Activated CD4-positive, alpha-beta T cell treated with anti-CD3 and anti-CD28 coated beads, Interleukin-2, amount 10 ng/mL, durations not matched to agents 7 days and 5 days (primary cell): Measurements from ENCODE around the gene PARD3. TPM values are rescaled to one million over a fixed set of nuclear protein-coding genes. Genes with fewer than 3 reads are reported as not detected.

Source experiments
- CTCF ChIA-PET: fragments of 350-600 bp; sonication (Branson Sonifier 250); formaldehyde crosslinking; loops from one replicate; lab custom pipeline; 2021; ENCODE audit warnings: antibody characterized with exemption; lab: Charles Lee
- POLR2A ChIA-PET: fragments of 350-600 bp; sonication (Branson Sonifier 250); formaldehyde crosslinking; loops from one replicate; lab custom pipeline; 2021; ENCODE audit warnings: antibody characterized with exemption; lab: Charles Lee
- DNase-seq: peaks from one replicate; pipeline ENCODE4 v3.0.0-alpha.2; 2020
- H3K27ac Mint-ChIP-seq: one replicate; pipeline ENCODE4 v1.8.0; 2021; ENCODE audit warnings: mild to moderate bottlenecking, moderate library complexity, mixed read lengths
- H3K27me3 Mint-ChIP-seq: one replicate; pipeline ENCODE4 v1.8.0; 2021; ENCODE audit warnings: mixed read lengths
- H3K36me3 Mint-ChIP-seq: one replicate; pipeline ENCODE4 v1.8.0; 2021; ENCODE audit warnings: low read depth, mixed read lengths
- H3K4me1 Mint-ChIP-seq: one replicate; pipeline ENCODE4 v1.8.0; 2021; ENCODE audit warnings: mixed read lengths
- H3K4me3 Mint-ChIP-seq: one replicate; pipeline ENCODE4 v1.8.0; 2021; ENCODE audit warnings: mild to moderate bottlenecking, moderate library complexity, mixed read lengths
- H3K9me3 Mint-ChIP-seq: one replicate; pipeline ENCODE4 v1.8.0; 2021; ENCODE audit warnings: mixed read lengths
- total RNA-seq, 2 experiments: library from RNA; stranded (reverse); gene quantifications; one replicate each; pipeline ENCODE4 v1.2.3, GENCODE V29; 2021

The PARD3 gene
- total RNA-seq, 2 experiments from 2014 or later, result 1.0 to 1.2 TPM

DNA sequence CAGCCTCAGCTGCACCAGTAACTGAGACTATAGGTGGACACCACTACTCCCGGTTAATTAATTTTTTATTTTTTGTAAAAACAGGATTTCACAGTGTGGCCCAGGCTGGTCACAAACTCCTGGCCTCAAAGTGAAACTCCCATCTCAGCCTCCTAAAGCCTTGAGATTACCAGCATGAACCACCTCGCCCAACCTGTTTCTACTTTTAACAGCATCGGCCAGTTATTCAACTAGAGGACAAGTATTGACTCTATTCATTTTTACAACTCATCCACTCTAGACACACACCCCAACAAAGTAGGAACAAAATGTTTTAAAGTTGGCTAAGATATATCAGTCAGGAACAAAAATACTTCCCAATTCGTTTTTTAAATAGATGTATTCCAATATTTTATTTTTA, 334.8 kb downstream of the PARD3 start:
- Mint-ChIP-seq H3K4me1 (no peaks in the 10 kb centered on the region), H3K27me3 (no peaks in the 10 kb centered on the region), H3K36me3 (no peaks in the 10 kb centered on the region), H3K9me3 (no peaks in the 10 kb centered on the region), H3K27ac (no peak overlapping the region), H3K4me3 (no peak overlapping the region)
- no peak for DNase-seq
- CTCF ChIA-PET, result no interaction called here
- POLR2A ChIA-PET, result no interaction called here

DNA sequence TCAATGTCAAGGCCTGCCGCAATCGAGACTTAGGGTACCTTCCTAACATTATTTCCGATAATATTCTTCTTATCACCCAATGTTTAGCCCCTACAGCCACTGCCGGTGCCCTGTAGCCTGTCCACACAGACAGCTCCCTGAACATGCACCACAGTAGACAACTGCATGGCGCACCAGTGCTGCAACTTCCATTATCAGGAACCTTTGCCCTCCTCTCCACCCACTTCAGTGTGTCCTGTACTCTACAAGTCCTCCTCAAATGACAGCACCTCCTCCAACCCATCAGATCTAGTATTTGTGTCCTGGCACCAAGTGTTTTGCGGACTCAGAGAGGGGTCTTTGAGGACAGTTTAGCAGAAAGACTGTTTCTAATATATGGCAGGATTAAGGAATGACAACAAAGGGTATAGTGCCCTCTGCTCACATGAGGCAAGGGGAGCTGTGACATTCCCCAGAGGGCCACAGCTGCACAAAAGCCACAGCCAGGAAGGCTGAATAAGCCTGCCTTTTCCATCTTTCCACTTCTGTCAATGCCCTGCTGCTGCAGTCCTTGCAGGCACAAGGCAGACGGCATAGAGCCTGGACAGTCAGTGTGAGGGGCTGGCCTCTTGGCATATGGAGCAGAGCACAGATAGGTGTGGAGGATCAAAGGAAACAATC, 335.4 kb downstream of the PARD3 start:
- ChIA-PET CTCF (no interaction called here), POLR2A (no interaction called here)
- Mint-ChIP-seq H3K27ac (no peak overlapping the region), H3K9me3 (no peaks in the 10 kb centered on the region), H3K27me3 (no peaks in the 10 kb centered on the region), H3K4me3 (no peak overlapping the region), H3K4me1 (no peaks in the 10 kb centered on the region), H3K36me3 (no peaks in the 10 kb centered on the region)
- DNase-seq, result no peak

DNA sequence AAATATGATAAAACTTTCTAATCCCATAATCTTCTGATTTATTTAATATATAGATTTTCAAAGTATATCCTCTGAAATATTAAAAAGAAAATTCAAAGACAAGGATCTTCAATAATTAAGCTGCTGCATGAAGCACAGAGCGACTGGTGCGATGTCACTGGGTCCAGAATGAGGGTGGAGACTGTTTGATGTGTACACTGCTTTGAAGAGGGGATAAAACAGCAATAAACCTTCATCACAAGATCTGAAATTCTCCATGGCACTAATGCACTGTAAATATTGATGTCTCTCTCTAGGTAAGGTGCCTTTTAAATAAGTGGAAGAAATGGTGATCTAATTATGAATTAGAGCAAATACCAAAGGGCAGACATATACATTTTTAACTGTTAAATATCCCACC, 337.8 kb downstream of the PARD3 start:
- Mint-ChIP-seq H3K4me3 (no peak overlapping the region), H3K36me3 (no peaks in the 10 kb centered on the region), H3K4me1 (no peaks in the 10 kb centered on the region), H3K27me3 (no peaks in the 10 kb centered on the region), H3K9me3 (no peaks in the 10 kb centered on the region), H3K27ac (no peak overlapping the region)
- ChIA-PET POLR2A (no interaction called here), CTCF (no interaction called here)
- DNase-seq, result no peak

DNA sequence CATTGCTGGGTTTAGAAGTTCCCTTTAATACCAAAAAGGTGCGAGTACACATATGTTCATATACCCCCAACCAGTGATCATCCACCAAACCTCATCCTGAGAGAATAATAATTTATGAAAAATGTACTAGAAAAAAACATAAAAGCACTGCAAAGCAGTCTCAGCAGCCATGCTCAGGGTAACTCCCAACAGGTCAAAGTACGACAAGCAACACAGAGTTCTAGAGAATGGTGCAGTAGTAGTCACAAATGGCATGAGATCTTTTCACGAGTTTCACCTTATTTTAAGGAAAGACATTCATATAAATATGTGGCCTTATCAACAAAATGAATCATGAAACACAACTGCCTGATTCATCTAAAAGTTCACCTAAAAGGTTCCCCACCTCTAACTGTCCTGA, 338.5 kb downstream of the PARD3 start:
- no peak for DNase-seq
- H3K9me3 Mint-ChIP-seq, result no peaks in the 10 kb centered on the region
- CTCF ChIA-PET, result no interaction called here
- no peaks in the 10 kb centered on the region for H3K4me1 Mint-ChIP-seq
- no peaks in the 10 kb centered on the region for H3K27me3 Mint-ChIP-seq
- POLR2A ChIA-PET, result no interaction called here
- no peak overlapping the region for H3K4me3 Mint-ChIP-seq
- no peak overlapping the region for H3K27ac Mint-ChIP-seq
- no peaks in the 10 kb centered on the region for H3K36me3 Mint-ChIP-seq

DNA sequence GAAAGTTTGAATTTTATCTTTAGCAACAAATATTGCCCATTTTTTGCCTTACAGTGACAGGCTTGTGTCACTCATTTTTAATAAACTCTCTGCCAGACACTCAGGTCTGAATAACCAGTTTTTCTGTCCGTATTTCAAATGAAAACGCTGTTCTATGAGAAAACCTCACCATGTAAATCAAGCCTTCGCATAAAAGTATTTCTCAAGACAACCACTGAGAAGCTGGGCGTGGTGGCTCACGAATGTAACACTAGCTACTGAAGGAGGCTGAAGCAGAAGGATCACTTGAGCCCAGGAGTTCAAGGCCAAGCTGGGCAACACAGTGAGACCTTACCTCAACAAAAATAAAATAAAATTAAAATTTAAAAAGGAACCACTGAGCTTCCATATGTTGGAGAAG, 339.3 kb downstream of the PARD3 start:
- Mint-ChIP-seq H3K27me3 (no peaks in the 10 kb centered on the region), H3K36me3 (no peaks in the 10 kb centered on the region), H3K27ac (no peak overlapping the region), H3K4me1 (no peaks in the 10 kb centered on the region), H3K4me3 (no peak overlapping the region), H3K9me3 (no peaks in the 10 kb centered on the region)
- ChIA-PET CTCF (no interaction called here), POLR2A (no interaction called here)
- no peak for DNase-seq

DNA sequence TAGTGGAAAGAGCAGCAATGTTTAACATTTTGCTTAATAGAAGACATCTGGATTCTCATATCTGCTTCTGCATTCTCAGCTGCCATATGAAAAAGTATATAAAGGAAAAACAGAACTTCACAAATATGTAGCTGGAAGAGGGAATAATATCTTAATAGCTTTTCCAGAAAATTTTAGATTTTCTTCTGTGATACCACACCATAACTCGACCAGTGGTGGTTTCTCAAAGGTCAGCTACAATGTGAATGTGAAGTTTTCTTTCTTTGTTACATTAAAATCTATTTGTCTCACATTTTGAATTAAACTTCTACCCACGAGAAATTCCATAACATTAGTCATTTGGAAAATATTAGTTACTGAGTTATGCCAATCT, 339.8 kb downstream of the PARD3 start:
- CTCF ChIA-PET, result no interaction called here
- no peaks in the 10 kb centered on the region for H3K4me1 Mint-ChIP-seq
- H3K4me3 Mint-ChIP-seq, result no peak overlapping the region
- no peaks in the 10 kb centered on the region for H3K27me3 Mint-ChIP-seq
- no peaks in the 10 kb centered on the region for H3K36me3 Mint-ChIP-seq
- no peak overlapping the region for H3K27ac Mint-ChIP-seq
- H3K9me3 Mint-ChIP-seq, result no peaks in the 10 kb centered on the region
- POLR2A ChIA-PET, result no interaction called here
- DNase-seq, result no peak

DNA sequence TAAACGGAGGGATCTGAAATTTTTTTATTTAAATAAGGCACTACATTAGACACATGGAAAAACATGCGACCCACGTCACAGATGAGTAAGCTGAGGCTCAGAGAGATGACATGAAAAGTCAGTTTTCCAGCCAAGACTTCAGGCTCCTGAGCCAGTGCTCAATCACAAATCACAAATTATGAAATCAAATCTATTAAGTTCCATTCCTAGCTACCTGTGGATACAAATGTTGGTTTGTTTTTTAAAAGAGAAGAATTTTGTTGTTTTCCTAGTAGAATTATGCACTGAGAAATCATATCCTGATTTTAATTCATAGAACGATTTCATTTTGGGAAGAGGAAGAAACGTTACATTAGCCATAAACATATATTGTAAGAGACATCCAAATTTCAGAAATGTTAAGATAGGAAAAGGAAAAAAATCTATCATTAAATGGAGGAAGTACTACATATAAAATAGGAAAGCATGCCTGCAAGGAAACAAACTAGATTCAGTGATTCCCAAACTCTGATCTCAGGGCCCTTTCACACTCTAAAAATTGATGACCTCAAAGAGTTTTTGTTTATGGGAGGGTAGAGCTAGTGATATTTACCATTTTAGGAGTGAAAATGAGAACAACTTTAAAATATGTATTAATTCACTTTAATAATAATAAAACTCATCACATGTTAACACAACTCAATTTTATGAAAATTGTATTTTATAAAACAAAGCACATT, 340.4 kb downstream of the PARD3 start:
- H3K27me3 Mint-ChIP-seq, result no peaks in the 10 kb centered on the region
- POLR2A ChIA-PET, result no interaction called here
- H3K4me1 Mint-ChIP-seq, result no peaks in the 10 kb centered on the region
- H3K9me3 Mint-ChIP-seq, result no peaks in the 10 kb centered on the region
- H3K27ac Mint-ChIP-seq, result no peak overlapping the region
- no peaks in the 10 kb centered on the region for H3K36me3 Mint-ChIP-seq
- CTCF ChIA-PET, result no interaction called here
- no peak for DNase-seq
- no peak overlapping the region for H3K4me3 Mint-ChIP-seq

DNA sequence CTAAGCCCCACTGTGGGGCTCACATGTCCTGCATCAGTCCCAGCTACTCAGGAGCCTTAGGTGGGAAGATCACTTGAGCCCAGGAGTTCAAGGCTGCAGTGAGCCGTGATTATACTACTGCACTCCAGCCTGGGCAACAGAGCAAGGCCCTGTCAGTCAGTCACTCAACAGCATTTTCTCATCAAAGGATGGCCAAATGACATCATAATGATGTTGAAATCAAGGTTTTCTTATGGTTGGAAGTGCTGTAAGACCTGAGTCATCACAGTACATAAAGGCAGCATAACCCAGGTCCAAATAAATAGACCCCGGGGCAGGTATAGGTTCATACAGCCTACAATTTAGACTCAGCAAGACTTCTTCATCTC, 341.1 kb downstream of the PARD3 start:
- ChIA-PET POLR2A (no interaction called here), CTCF (no interaction called here)
- Mint-ChIP-seq H3K27ac (no peak overlapping the region), H3K4me3 (no peak overlapping the region), H3K9me3 (no peaks in the 10 kb centered on the region), H3K36me3 (no peaks in the 10 kb centered on the region), H3K4me1 (no peaks in the 10 kb centered on the region), H3K27me3 (no peaks in the 10 kb centered on the region)
- DNase-seq, result no peak

DNA sequence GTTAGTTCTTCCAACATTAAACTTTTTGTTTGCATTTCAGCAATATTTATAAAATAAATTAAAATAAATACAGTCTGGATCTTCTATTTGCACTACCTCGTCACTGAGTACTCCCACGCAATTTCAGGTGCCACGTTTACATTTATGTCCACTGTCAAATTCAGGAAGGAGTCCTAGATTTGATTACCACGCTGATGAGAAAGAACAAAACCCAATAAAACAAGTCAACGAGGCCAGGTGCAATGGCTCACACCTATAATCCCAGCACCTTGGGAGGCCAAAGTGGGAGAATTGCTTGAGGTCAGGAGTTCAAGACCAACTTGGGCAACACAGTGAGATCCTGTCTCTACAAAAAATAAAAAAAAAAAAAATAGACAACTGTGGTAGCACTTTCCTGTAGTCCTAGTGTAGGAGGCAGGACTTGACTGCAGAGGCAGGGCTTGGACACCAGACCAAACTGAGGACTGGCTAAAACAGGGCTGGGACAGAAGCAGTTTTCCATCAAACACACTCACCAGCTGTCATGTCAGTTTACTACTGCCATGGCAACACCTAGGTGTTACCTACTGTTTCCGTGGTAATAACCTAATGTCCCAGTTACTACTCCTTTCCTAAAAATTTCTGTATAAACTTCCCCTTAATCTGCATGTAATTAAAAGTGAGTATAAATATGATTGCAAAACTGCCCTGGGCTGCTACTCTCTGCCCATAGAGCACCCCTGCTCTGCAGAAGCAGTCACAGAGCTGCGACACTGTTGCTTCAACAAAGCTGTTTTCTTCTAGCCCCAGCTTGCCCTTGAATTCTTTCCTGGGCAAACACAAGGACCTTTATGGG, 341.7 kb downstream of the PARD3 start:
- no peak overlapping the region for H3K4me3 Mint-ChIP-seq
- H3K27ac Mint-ChIP-seq, result no peak overlapping the region
- H3K27me3 Mint-ChIP-seq, result no peaks in the 10 kb centered on the region
- DNase-seq, result no peak
- no peaks in the 10 kb centered on the region for H3K4me1 Mint-ChIP-seq
- CTCF ChIA-PET, result no interaction called here
- POLR2A ChIA-PET, result no interaction called here
- H3K36me3 Mint-ChIP-seq, result no peaks in the 10 kb centered on the region
- no peaks in the 10 kb centered on the region for H3K9me3 Mint-ChIP-seq

DNA sequence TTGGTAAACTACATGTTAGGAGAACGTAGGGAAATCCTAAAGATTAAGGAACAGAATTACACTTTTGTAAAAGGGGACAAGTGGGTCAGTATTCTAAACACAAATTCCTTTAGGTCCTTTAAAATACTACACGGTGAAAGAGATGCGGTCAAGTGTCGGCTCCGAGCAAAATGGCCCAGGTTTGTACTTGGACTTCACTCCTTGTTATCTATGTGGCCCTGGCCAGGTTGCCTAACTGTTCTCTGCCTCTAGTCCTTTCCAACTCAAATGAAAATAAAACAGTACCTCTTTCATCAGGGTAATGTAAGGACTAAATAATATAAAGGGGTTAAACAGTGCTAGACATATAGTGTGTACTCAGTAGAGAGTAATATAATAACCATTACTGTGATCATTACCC, 344.8 kb downstream of the PARD3 start:
- no peak overlapping the region for H3K4me3 Mint-ChIP-seq
- no peaks in the 10 kb centered on the region for H3K27me3 Mint-ChIP-seq
- no peaks in the 10 kb centered on the region for H3K4me1 Mint-ChIP-seq
- ChIA-PET CTCF (no interaction called here), POLR2A (no interaction called here)
- H3K36me3 Mint-ChIP-seq, result no peaks in the 10 kb centered on the region
- H3K27ac Mint-ChIP-seq, result no peak overlapping the region
- H3K9me3 Mint-ChIP-seq, result no peaks in the 10 kb centered on the region
- DNase-seq, result no peak

DNA sequence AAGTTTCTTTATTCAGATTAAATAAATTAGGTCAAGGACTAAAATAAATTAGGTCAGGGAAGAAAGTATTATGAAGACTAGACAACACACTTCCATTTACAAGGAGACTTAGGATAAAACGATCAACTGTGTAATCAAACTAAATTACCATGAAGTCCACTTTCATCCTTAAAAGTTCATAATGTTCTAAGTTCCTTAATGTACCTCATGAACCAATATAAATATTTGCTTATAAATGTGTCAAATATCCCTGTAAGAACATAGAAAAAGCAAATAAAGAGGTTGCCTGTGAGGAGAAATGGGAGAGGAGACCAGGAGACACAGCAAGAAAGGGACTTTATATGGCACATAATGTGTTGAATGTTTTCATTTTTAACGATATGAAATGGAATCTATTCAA, 345.6 kb downstream of the PARD3 start:
- POLR2A ChIA-PET, result no interaction called here
- no peak overlapping the region for H3K4me3 Mint-ChIP-seq
- H3K36me3 Mint-ChIP-seq, result no peaks in the 10 kb centered on the region
- H3K27ac Mint-ChIP-seq, result no peak overlapping the region
- no peaks in the 10 kb centered on the region for H3K4me1 Mint-ChIP-seq
- no peaks in the 10 kb centered on the region for H3K27me3 Mint-ChIP-seq
- no peak for DNase-seq
- no peaks in the 10 kb centered on the region for H3K9me3 Mint-ChIP-seq
- CTCF ChIA-PET, result no interaction called here

DNA sequence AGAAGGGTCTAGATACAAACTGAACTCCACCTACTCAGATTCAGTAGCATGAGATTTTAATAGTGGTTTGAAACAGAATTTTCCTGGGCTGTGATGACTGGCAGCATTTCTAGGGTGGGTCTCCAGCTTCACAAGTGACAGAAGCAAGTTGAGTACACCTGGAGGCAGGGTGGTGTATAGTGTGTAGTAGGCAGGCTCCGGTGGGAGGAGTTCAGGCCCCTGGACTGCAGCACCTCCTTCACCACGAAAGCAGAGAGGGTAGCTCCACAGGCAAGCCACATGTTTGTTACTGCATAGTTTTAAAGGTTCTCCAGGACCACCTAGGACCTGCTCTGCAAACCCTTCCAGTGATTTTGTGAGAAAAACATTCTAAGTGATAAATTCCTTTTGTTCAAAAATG, 347.2 kb downstream of the PARD3 start:
- ChIA-PET POLR2A (no interaction called here), CTCF (no interaction called here)
- no peak overlapping the region for H3K27ac Mint-ChIP-seq
- H3K4me3 Mint-ChIP-seq, result no peak overlapping the region
- no peak for DNase-seq
- no peaks in the 10 kb centered on the region for H3K9me3 Mint-ChIP-seq
- H3K4me1 Mint-ChIP-seq, result no peaks in the 10 kb centered on the region
- H3K36me3 Mint-ChIP-seq, result no peaks in the 10 kb centered on the region
- H3K27me3 Mint-ChIP-seq, result no peaks in the 10 kb centered on the region

DNA sequence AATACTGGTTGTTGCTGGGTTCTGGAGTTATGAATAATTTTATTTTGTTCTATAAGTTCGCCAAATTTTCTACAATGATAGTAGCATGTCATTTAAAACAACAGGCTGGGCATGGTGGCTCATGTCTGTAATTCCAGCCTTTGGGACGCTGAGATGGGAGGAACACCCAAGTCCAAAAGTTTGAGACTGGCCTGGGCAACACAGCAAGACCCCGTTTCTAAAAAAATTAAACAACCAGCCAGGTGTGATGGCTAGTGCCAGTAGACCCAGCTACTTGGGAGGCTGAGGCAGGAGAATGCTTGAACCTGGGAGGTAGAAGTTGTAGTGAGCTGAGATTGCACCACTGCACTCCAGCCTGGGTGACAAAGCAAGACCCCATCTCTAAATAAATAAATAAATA, 347.7 kb downstream of the PARD3 start:
- POLR2A ChIA-PET, result no interaction called here

More for the DNA sequence above, 347.7 kb downstream of the PARD3 start:
- no peaks in the 10 kb centered on the region for H3K36me3 Mint-ChIP-seq
- no peak overlapping the region for H3K27ac Mint-ChIP-seq
- no peaks in the 10 kb centered on the region for H3K9me3 Mint-ChIP-seq
- no peak overlapping the region for H3K4me3 Mint-ChIP-seq
- CTCF ChIA-PET, result no interaction called here
- DNase-seq, result no peak
- no peaks in the 10 kb centered on the region for H3K4me1 Mint-ChIP-seq
- no peaks in the 10 kb centered on the region for H3K27me3 Mint-ChIP-seq
